SJCRH30 (cell line): ENCODE measurements around the gene MYLK4. TPM values are rescaled to one million over a fixed set of nuclear protein-coding genes. Genes with fewer than 3 reads are reported as not detected.
A peak's percentile ranks its signal among the peaks of the same experiment; 100 is the strongest.

Source experiments
- DNase-seq, 2 experiments: peaks; one replicate each; pipeline ENCODE4 v3.0.0-alpha.2; 2015 to 2020
- H3K27ac ChIP-seq: fragments of 250-450 bp; sonication (Bioruptor Pico); 2 replicates; pipeline ENCODE4 v1.5.1; 2020; ENCODE audit warnings: mild to moderate bottlenecking, moderate library complexity
- H3K27me3 ChIP-seq: fragments of 250-450 bp; sonication (Bioruptor Pico); 2 replicates; pipeline ENCODE4 v1.5.1; 2020; ENCODE audit warnings: mild to moderate bottlenecking, moderate library complexity
- H3K36me3 ChIP-seq: fragments of 250-450 bp; sonication (Bioruptor Pico); 2 replicates; pipeline ENCODE4 v1.5.1; 2020; ENCODE audit warnings: mild to moderate bottlenecking, moderate library complexity
- H3K4me1 ChIP-seq: fragments of 250-450 bp; sonication (Bioruptor Pico); 2 replicates; pipeline ENCODE4 v1.5.1; 2020; ENCODE audit warnings: mild to moderate bottlenecking, moderate library complexity
- H3K4me3 ChIP-seq: fragments of 250-450 bp; sonication (Bioruptor Pico); 2 replicates; pipeline ENCODE4 v1.5.1; 2020; ENCODE audit warnings: mild to moderate bottlenecking, moderate library complexity
- H3K9me3 ChIP-seq: fragments of 250-450 bp; sonication (Bioruptor Pico); replicated peaks from 2 replicates; pipeline ENCODE4 v1.5.1; 2020; ENCODE audit warnings: mild to moderate bottlenecking, moderate library complexity
- total RNA-seq: library from RNA; depleted of rRNA; stranded (reverse); fragments of >200 nt; shearing (Covaris generic); gene quantifications from 2 replicates; pipeline ENCODE4 v1.2.3, GENCODE V29; 2014; rRNA removed

MYLK4 gene
- 2.3 and 3.0 TPM in 2 replicates for total RNA-seq

- Histone ChIP-seq H3K4me3 (peak within 1 kb of the TSS; percentile 44), H3K36me3 (no peaks in the 10 kb centered on the region), H3K4me1 (peaks cover 41% of the 10 kb centered on the region), H3K27me3 (no peaks in the 10 kb centered on the region), H3K27ac (peak within 1 kb of the TSS; percentile 33; the same call in 1 of the 2 replicates), H3K9me3 (no peaks in the 10 kb centered on the region)
- peak in 1 of 2 experiments; percentile 18 for DNase-seq
Observed at GRCh38 chr6:2750832-2751231, at the start of gene MYLK4. Gene MYLK4 (minus strand): TSS chr6:2750922. CDS start chr6:2749294, 1,628 bp downstream.

- DNase-seq, result no peak
- Histone ChIP-seq H3K27me3 (no peaks in the 10 kb centered on the region), H3K9me3 (no peaks in the 10 kb centered on the region), H3K4me1 (peaks cover 24% of the 10 kb centered on the region), H3K36me3 (no peaks in the 10 kb centered on the region), H3K27ac (no peak overlapping the region), H3K4me3 (no peak overlapping the region)
Observed at GRCh38 chr6:2799936-2800527, 49.3 kb upstream of the MYLK4 start.

- H3K4me3 ChIP-seq, result no peak overlapping the region
- H3K36me3 ChIP-seq, result no peaks in the 10 kb centered on the region
- no peaks in the 10 kb centered on the region for H3K27me3 ChIP-seq
- peak; percentile 60 to 80 for DNase-seq
- no peaks in the 10 kb centered on the region for H3K9me3 ChIP-seq
- H3K27ac ChIP-seq, result peak overlapping the region; percentile 47
- peaks cover 24% of the 10 kb centered on the region for H3K4me1 ChIP-seq
Observed at GRCh38 chr6:2798586-2799134, 47.9 kb upstream of the MYLK4 start.

- Histone ChIP-seq H3K27me3 (no peaks in the 10 kb centered on the region), H3K27ac (peak overlapping the region; percentile 43), H3K4me1 (peaks cover 24% of the 10 kb centered on the region), H3K9me3 (no peaks in the 10 kb centered on the region), H3K36me3 (no peaks in the 10 kb centered on the region), H3K4me3 (no peak overlapping the region)
- peak; percentile 68 to 82 for DNase-seq
Observed at GRCh38 chr6:2797564-2798031, 46.9 kb upstream of the MYLK4 start.

- H3K9me3 ChIP-seq, result no peaks in the 10 kb centered on the region
- peak overlapping the region; percentile 37; the same call in 1 of the 2 replicates for H3K27ac ChIP-seq
- H3K27me3 ChIP-seq, result no peaks in the 10 kb centered on the region
- H3K4me1 ChIP-seq, result peaks cover 24% of the 10 kb centered on the region
- H3K36me3 ChIP-seq, result no peaks in the 10 kb centered on the region
- no peak for DNase-seq
- H3K4me3 ChIP-seq, result no peak overlapping the region
Observed at GRCh38 chr6:2796861-2797260, 46.1 kb upstream of the MYLK4 start.

- Histone ChIP-seq H3K4me1 (peaks cover 26% of the 10 kb centered on the region), H3K9me3 (no peaks in the 10 kb centered on the region), H3K4me3 (no peak overlapping the region), H3K36me3 (no peaks in the 10 kb centered on the region), H3K27me3 (no peaks in the 10 kb centered on the region), H3K27ac (no peak overlapping the region)
- no peak for DNase-seq
Observed at GRCh38 chr6:2795956-2796355, 45.2 kb upstream of the MYLK4 start.

GRCh38 chr6:2795162-2795561, 44.4 kb upstream of the MYLK4 start:
- Histone ChIP-seq H3K27ac (no peak overlapping the region), H3K4me1 (peaks cover 33% of the 10 kb centered on the region), H3K9me3 (no peaks in the 10 kb centered on the region), H3K27me3 (no peaks in the 10 kb centered on the region), H3K36me3 (no peaks in the 10 kb centered on the region), H3K4me3 (no peak overlapping the region)
- DNase-seq, result no peak

- no peaks in the 10 kb centered on the region for H3K36me3 ChIP-seq
- H3K4me3 ChIP-seq, result no peak overlapping the region
- H3K4me1 ChIP-seq, result peaks cover 37% of the 10 kb centered on the region
- DNase-seq, result no peak
- no peak overlapping the region for H3K27ac ChIP-seq
- no peaks in the 10 kb centered on the region for H3K9me3 ChIP-seq
- no peaks in the 10 kb centered on the region for H3K27me3 ChIP-seq
Observed at GRCh38 chr6:2794171-2794730, 43.5 kb upstream of the MYLK4 start.

GRCh38 chr6:2793534-2794151, 42.9 kb upstream of the MYLK4 start:
- Histone ChIP-seq H3K36me3 (no peaks in the 10 kb centered on the region), H3K27me3 (no peaks in the 10 kb centered on the region), H3K9me3 (no peaks in the 10 kb centered on the region), H3K27ac (no peak overlapping the region), H3K4me1 (peaks cover 35% of the 10 kb centered on the region), H3K4me3 (no peak overlapping the region)
- DNase-seq, result no peak

GRCh38 chr6:2792330-2793110, 41.8 kb upstream of the MYLK4 start:
- Histone ChIP-seq H3K4me1 (peaks cover 26% of the 10 kb centered on the region), H3K36me3 (peaks cover 3% of the 10 kb centered on the region; the same call in 1 of the 2 replicates), H3K9me3 (no peaks in the 10 kb centered on the region), H3K4me3 (no peak overlapping the region), H3K27me3 (no peaks in the 10 kb centered on the region), H3K27ac (no peak overlapping the region)
- no peak for DNase-seq

GRCh38 chr6:2791450-2791974, 40.8 kb upstream of the MYLK4 start:
- peaks cover 20% of the 10 kb centered on the region for H3K4me1 ChIP-seq
- H3K4me3 ChIP-seq, result no peak overlapping the region
- peaks cover 3% of the 10 kb centered on the region; the same call in 1 of the 2 replicates for H3K36me3 ChIP-seq
- no peaks in the 10 kb centered on the region for H3K9me3 ChIP-seq
- no peaks in the 10 kb centered on the region for H3K27me3 ChIP-seq
- H3K27ac ChIP-seq, result no peak overlapping the region
- no peak for DNase-seq

- Histone ChIP-seq H3K4me3 (no peak overlapping the region), H3K27ac (peak overlapping the region; percentile 6; the same call in 1 of the 2 replicates), H3K36me3 (peaks cover 3% of the 10 kb centered on the region; the same call in 1 of the 2 replicates), H3K9me3 (no peaks in the 10 kb centered on the region), H3K27me3 (no peaks in the 10 kb centered on the region), H3K4me1 (peaks cover 20% of the 10 kb centered on the region)
- DNase-seq, result peak; percentile 42 to 72
Observed at GRCh38 chr6:2790588-2791449, 40.1 kb upstream of the MYLK4 start.

GRCh38 chr6:2786269-2786668, 35.5 kb upstream of the MYLK4 start:
- no peak overlapping the region for H3K27ac ChIP-seq
- peaks cover 37% of the 10 kb centered on the region for H3K4me1 ChIP-seq
- no peak overlapping the region for H3K4me3 ChIP-seq
- H3K36me3 ChIP-seq, result peaks cover 12% of the 10 kb centered on the region; the same call in 1 of the 2 replicates
- no peaks in the 10 kb centered on the region for H3K27me3 ChIP-seq
- no peaks in the 10 kb centered on the region for H3K9me3 ChIP-seq
- no peak for DNase-seq
